Lung (tissue), 12 donors: ENCODE results near the gene TFAP2A. TPM values are rescaled to one million over a fixed set of nuclear protein-coding genes. Genes with fewer than 3 reads are reported as not detected.

ENCODE experiments used
- ATAC-seq: fragments of 200-7000 bp; cut with Tn5 transposase; one replicate; pipeline ENCODE4 v1.9.1; 2020; ENCODE audit warnings: moderate number of reproducible peaks; ENCODE audit not compliant: insufficient read depth, low FRiP score
- DNase-seq, 3 donors: peaks; one replicate each; pipeline ENCODE4 v3.0.0-alpha.2; 2013 to 2017
- H3K27ac ChIP-seq, 2 donors: one replicate each; pipeline ENCODE4 v1.5.1; 2013; ENCODE audit warnings: mild to moderate bottlenecking in 2 of 2, moderate library complexity in 2 of 2, control low read depth in 1 of 2, inconsistent platforms in 1 of 2, low read depth in 1 of 2, low read length in 1 of 2
- H3K27me3 ChIP-seq, 3 donors: one replicate each; pipeline ENCODE4 v1.5.1; 2013; ENCODE audit warnings: low read length in 2 of 3; ENCODE audit not compliant: control insufficient read depth in 3 of 3, insufficient read depth in 3 of 3
- H3K36me3 ChIP-seq, 4 donors: one replicate each; pipeline ENCODE4 v1.5.1; 2013; ENCODE audit warnings: low read length in 4 of 4, mild to moderate bottlenecking in 1 of 4, moderate library complexity in 1 of 4; ENCODE audit not compliant: control insufficient read depth in 4 of 4, insufficient read depth in 4 of 4
- H3K4me1 ChIP-seq, 5 donors: one replicate each; pipeline ENCODE4 v1.5.1; 2013; ENCODE audit warnings: low read length in 5 of 5, mild to moderate bottlenecking in 2 of 5, moderate library complexity in 1 of 5; ENCODE audit not compliant: control insufficient read depth in 5 of 5, insufficient read depth in 5 of 5
- H3K4me3 ChIP-seq: one replicate; pipeline ENCODE4 v1.5.1; 2013; ENCODE audit warnings: mild to moderate bottlenecking, control low read depth, moderate library complexity
- H3K9ac ChIP-seq, 2 donors: one replicate each; pipeline ENCODE4 v1.5.1; 2013; ENCODE audit warnings: low read length in 2 of 2, control low read depth in 1 of 2; ENCODE audit not compliant: insufficient read depth in 1 of 2
- H3K9me3 ChIP-seq, 4 donors: one replicate each; pipeline ENCODE4 v1.5.1; 2013; ENCODE audit warnings: low read length in 3 of 4, mild to moderate bottlenecking in 1 of 4, moderate library complexity in 1 of 4; ENCODE audit not compliant: control insufficient read depth in 4 of 4, insufficient read depth in 3 of 4
- WGBS, 2 donors: extraction: QIAGEN DNeasy Blood & Tissue Kit; methylation state at CpG; one replicate each; pipeline ENCODE4 v1.1.7; 2013; 5-methylcytosine and 5-hydroxymethylcytosine counted together
- polyA plus RNA-seq, 2 donors: library from polyadenylated mRNA; stranded (reverse); fragments of 200-250 nt; gene quantifications; one replicate each; pipeline ENCODE4 v1.2.1, GENCODE V29; 2013
- total RNA-seq, 2 donors: library from RNA; depleted of rRNA in 1 of 2; stranded (reverse); fragments of >200 nt in 1 of 2; gene quantifications; one replicate each; pipeline ENCODE4 v1.2.1, GENCODE V29; 2014 to 2021
- TF ChIP-seq, protein P1 (sequence below): IDR thresholded peaks from 2 replicates; pipeline ENCODE4 v1.5.1; 2012; ENCODE audit warnings: mild to moderate bottlenecking; ENCODE audit errors: control extremely low read depth, extremely low read depth
- donor health status: control.
- donor health status: control.
- donor health status: Bipolar disorder and iron deficiency.
- donor health status: healthy.
- donor health status: DM: yes; HTN: yes; CAD: no.

The TFAP2A gene
- total and polyA plus RNA-seq, 4 donors: 0.14 to 2.7 (median 0.64) TPM

DNA sequence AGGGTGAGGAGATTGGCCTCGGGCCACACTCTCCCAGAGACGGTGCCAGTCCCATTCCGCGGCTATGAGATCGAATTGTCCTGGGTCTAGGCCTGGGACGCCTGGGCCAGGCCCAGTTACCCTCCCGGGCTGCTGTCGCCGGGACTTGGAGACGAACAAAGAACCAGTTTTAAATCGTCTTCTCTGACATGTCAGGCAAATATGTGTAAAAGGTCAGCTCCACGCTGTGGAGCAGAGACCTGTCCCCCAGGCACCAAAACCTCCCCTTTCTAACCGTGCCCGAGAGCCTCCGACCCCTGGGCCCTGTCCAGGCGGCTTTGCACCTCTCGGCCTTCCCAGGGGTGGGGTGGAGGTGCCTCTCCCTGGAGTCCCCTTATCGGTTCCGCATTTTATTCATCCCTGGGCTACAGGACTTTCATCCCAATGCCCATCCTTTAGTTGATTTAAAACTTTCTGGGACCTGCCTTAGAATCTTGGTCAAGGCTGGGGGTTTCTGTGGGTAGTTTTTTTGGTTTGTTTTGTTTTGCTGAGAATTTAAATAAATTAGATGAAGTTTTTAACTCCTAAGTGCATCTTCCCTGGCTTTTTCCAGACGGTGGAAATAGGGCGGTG is 5.8 kb upstream of the TFAP2A start:
- 11 to 12% methylated on average over 21 of the region's 21 CpGs for WGBS, 2 donors
- TF ChIP-seq, protein P1, sequence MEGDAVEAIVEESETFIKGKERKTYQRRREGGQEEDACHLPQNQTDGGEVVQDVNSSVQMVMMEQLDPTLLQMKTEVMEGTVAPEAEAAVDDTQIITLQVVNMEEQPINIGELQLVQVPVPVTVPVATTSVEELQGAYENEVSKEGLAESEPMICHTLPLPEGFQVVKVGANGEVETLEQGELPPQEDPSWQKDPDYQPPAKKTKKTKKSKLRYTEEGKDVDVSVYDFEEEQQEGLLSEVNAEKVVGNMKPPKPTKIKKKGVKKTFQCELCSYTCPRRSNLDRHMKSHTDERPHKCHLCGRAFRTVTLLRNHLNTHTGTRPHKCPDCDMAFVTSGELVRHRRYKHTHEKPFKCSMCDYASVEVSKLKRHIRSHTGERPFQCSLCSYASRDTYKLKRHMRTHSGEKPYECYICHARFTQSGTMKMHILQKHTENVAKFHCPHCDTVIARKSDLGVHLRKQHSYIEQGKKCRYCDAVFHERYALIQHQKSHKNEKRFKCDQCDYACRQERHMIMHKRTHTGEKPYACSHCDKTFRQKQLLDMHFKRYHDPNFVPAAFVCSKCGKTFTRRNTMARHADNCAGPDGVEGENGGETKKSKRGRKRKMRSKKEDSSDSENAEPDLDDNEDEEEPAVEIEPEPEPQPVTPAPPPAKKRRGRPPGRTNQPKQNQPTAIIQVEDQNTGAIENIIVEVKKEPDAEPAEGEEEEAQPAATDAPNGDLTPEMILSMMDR: no peak
- H3K27me3 ChIP-seq: peaks cover 15 to 98% (median 91%) of the 10 kb centered on the region in 3 donors
- peaks cover 0 to 20% (median 0%) of the 10 kb centered on the region in 4 donors for H3K9me3 ChIP-seq
- ATAC-seq: no peak
- H3K27ac ChIP-seq: no peak overlapping the region
- no peak overlapping the region for H3K4me3 ChIP-seq
- H3K36me3 ChIP-seq: no peaks in the 10 kb centered on the region
- peak in 1 of 3 donors; percentile 2 for DNase-seq
- peaks cover 0 to 14% (median 5%) of the 10 kb centered on the region in 5 donors for H3K4me1 ChIP-seq
- no peak overlapping the region for H3K9ac ChIP-seq

DNA sequence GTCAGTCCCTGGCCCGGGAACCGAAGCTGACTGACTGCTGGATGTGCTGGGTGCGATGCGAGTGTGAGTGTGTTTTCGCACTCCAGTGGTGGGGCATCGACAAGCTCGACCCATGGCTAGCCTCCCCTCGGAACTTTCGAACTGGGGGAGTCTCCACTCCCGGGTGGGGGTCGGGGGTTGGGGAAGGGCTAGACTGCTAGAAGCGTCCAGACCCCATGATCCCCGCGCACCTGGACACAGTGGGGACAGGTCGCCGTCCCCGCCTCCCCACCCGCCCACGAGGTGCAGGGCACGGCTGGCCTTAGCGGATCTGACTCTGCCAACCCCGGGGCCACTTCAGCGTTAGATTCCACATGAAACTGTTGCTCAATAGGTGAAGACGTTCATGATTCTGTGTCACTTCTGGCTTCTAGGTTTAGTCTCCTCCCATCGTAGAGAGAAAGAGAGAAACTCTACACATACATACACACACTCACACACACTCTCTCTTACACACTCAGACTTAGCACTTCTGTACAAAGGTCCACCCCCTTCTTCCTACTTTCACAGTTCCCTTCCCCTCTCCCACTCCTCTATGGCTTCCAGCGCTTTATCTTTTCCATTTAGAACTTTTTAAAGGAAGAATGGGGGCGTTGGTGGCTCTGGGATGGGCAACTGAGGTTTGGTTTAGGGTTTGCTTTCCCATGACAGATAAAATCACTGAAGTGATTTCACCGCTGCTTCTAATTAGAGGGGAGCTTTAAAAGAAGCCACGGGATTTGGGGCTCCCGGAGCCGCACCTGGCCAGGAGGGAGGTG is 5.1 kb upstream of the TFAP2A start:
- Histone ChIP-seq H3K4me3 (no peak overlapping the region), H3K4me1 (peaks cover 0 to 14% (median 8%) of the 10 kb centered on the region in 5 donors), H3K27me3 (peaks cover 15 to 98% (median 91%) of the 10 kb centered on the region in 3 donors), H3K27ac (no peak overlapping the region), H3K36me3 (no peaks in the 10 kb centered on the region), H3K9ac (no peak overlapping the region), H3K9me3 (peaks cover 0 to 26% (median 0%) of the 10 kb centered on the region in 4 donors)
- TF ChIP-seq, protein P1: no peak
- DNase-seq (peak in 1 of 3 donors; percentile 4), ATAC-seq (no peak)
- 3 to 6% methylated on average over 31 of the region's 31 CpGs for WGBS, 2 donors

DNA sequence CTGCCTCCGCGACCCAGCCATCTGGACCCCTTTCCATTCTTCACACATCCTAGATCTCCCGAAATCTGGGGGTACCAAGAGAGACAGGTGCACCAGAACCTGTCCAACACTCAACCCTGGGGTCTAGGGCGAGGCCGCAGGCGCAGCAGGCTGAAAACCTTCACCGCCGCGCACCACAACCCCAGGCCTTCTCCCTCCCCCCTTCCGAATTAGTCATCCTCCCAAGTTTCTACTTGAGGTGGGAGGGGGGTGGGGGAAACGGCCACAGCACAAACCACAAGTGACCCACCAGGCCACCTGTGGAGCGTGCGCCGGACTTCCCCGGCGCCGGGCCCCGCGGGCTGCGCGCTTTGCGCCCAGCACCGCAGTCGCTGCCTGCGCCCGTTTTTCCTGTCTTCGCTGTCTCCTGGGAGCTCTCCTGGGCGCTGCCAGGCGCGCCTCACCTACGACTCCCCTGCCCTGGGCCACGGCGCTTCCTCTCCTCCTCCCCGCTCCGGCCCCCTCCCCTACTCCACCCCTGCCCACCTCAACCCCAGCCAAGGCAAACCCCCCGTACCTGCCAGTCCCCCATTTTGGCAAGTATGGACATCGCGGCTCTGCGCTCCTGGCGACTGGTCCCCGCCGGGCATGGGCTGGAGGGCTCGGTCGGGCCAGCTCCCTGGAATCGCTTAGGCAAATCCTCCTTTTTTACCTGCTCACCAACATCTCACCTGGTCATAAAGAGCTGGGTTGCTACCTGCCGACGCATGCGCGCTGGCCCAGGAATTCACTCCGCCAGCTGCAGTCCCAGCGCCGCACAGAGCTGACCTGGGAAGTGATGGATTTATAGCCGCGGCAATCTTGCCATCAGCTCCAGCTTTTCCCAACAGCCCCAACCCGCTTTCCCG is 4.2 kb upstream of the TFAP2A start:
- Histone ChIP-seq H3K36me3 (no peaks in the 10 kb centered on the region), H3K27me3 (peaks cover 15 to 98% (median 91%) of the 10 kb centered on the region in 3 donors), H3K9me3 (peaks cover 0 to 32% (median 0%) of the 10 kb centered on the region in 4 donors), H3K27ac (no peak overlapping the region), H3K9ac (no peak overlapping the region), H3K4me3 (no peak overlapping the region), H3K4me1 (peaks cover 0 to 22% (median 9%) of the 10 kb centered on the region in 5 donors)
- TF ChIP-seq, protein P1: no peak
- 3 to 6% methylated on average over 55 to 56 of the region's 56 CpGs for WGBS, 2 donors
- DNase-seq: peak; percentile 16 to 52 (median 38)
- ATAC-seq: no peak
